ENCODE results near the gene FABP7. TPM values are rescaled to one million over a fixed set of nuclear protein-coding genes. Genes with fewer than 3 reads are reported as not detected.

Gene FABP7
- total RNA-seq, 6 donors from 2014 or later, result not detected

- TF ChIP-seq CTCF (IDR thresholded peaks at IDR 0.05) (no peak), POLR2A (IDR thresholded peaks at IDR 0.05) (no peak), POLR2AphosphoS5 (IDR thresholded peaks at IDR 0.05) (no peak), EP300 (IDR thresholded peaks at IDR 0.05) (no peak)
- WGBS, 2 donors, result 62% methylated on average over 2 of the region's 2 CpGs
- Histone ChIP-seq H3K27me3 (no peaks in the 10 kb centered on the region), H3K9me3 (no peaks in the 10 kb centered on the region), H3K4me3 (no peak overlapping the region), H3K4me1 (no peaks in the 10 kb centered on the region), H3K36me3 (no peaks in the 10 kb centered on the region), H3K27ac (no peak overlapping the region)
- ATAC-seq (ENCODE audit: low FRiP score in 2 of 2), result no peak
- DNase-seq, result no peak
Observed at GRCh38 chr6:122818866-122819265, 39.4 kb downstream of the FABP7 start.

- DNase-seq (no peak), ATAC-seq (ENCODE audit: low FRiP score in 2 of 2) (no peak)
- no peak for TF ChIP-seq CTCF (IDR thresholded peaks at IDR 0.05)
- TF ChIP-seq POLR2AphosphoS5 (IDR thresholded peaks at IDR 0.05), result no peak
- no peak for TF ChIP-seq EP300 (IDR thresholded peaks at IDR 0.05)
- TF ChIP-seq POLR2A (IDR thresholded peaks at IDR 0.05), result no peak
- WGBS, 2 donors, result 78 to 80% methylated on average over 2 of the region's 2 CpGs
- Histone ChIP-seq H3K4me3 (no peak overlapping the region), H3K27me3 (no peaks in the 10 kb centered on the region), H3K4me1 (no peaks in the 10 kb centered on the region), H3K36me3 (no peaks in the 10 kb centered on the region), H3K27ac (no peak overlapping the region), H3K9me3 (no peaks in the 10 kb centered on the region)
Observed at GRCh38 chr6:122821095-122821494, 41.6 kb downstream of the FABP7 start.

GRCh38 chr6:122825163-122825562 lies 45.6 kb downstream of the FABP7 start:
- no peak overlapping the region for H3K27ac ChIP-seq
- TF ChIP-seq EP300 (IDR thresholded peaks at IDR 0.05) (no peak), POLR2A (IDR thresholded peaks at IDR 0.05) (no peak)
- no peaks in the 10 kb centered on the region for H3K36me3 ChIP-seq
- no peak overlapping the region for H3K4me3 ChIP-seq
- H3K9me3 ChIP-seq, result no peaks in the 10 kb centered on the region
- no peaks in the 10 kb centered on the region for H3K4me1 ChIP-seq
- H3K27me3 ChIP-seq, result no peaks in the 10 kb centered on the region
- DNase-seq (no peak), ATAC-seq (ENCODE audit: low FRiP score in 2 of 2) (no peak)
- 79 to 84% methylated on average over 5 of the region's 5 CpGs for WGBS, 2 donors

GRCh38 chr6:122829456-122829855 lies 49.9 kb downstream of the FABP7 start:
- Histone ChIP-seq H3K27ac (no peak overlapping the region), H3K27me3 (no peaks in the 10 kb centered on the region), H3K36me3 (no peaks in the 10 kb centered on the region), H3K9me3 (no peaks in the 10 kb centered on the region), H3K4me1 (no peaks in the 10 kb centered on the region), H3K4me3 (no peak overlapping the region)
- no peak for TF ChIP-seq EP300 (IDR thresholded peaks at IDR 0.05)
- no peak for TF ChIP-seq CTCF (IDR thresholded peaks at IDR 0.05)
- no peak for ATAC-seq (ENCODE audit: low FRiP score in 2 of 2)
- WGBS, 2 donors, result 68 to 76% methylated on average over 1 of the region's 1 CpG
- no peak for DNase-seq

GRCh38 chr6:122831511-122831910 lies 52.0 kb downstream of the FABP7 start:
- no peak for ATAC-seq (ENCODE audit: low FRiP score in 2 of 2)
- Histone ChIP-seq H3K9me3 (no peaks in the 10 kb centered on the region), H3K27ac (no peak overlapping the region), H3K4me3 (no peak overlapping the region), H3K27me3 (no peaks in the 10 kb centered on the region), H3K4me1 (no peaks in the 10 kb centered on the region), H3K36me3 (no peaks in the 10 kb centered on the region)
- no peak for TF ChIP-seq EP300 (IDR thresholded peaks at IDR 0.05)
- TF ChIP-seq CTCF (IDR thresholded peaks at IDR 0.05), result no peak
- no peak for TF ChIP-seq POLR2A (IDR thresholded peaks at IDR 0.05)
- no peak for TF ChIP-seq POLR2AphosphoS5 (IDR thresholded peaks at IDR 0.05)
- 76 to 87% methylated on average over 1 of the region's 1 CpG for WGBS, 2 donors
- DNase-seq, result no peak

Measured in upper lobe of left lung (tissue), 6 donors.